Kidney glomerular epithelial cell (primary cell): ENCODE results near the gene KIF6.
"Not testable (repeated sequence)": the region's sequence is repeated elsewhere in the genome, so short reads cannot be mapped to it uniquely, and the experiment has no call there.

ENCODE experiments used
- DNase-seq: peaks from one replicate; lab custom pipeline; 2025; lab: John Stamatoyannopoulos, UW

Gene KIF6

GRCh38 chr6:39553860-39554802 is 171.1 kb downstream of the KIF6 start:
- DNase-seq = no peak

GRCh38 chr6:39553029-39553428 is 172.2 kb downstream of the KIF6 start:
- no peak for DNase-seq

GRCh38 chr6:39550191-39550590 is 175.0 kb downstream of the KIF6 start:
- no peak for DNase-seq

GRCh38 chr6:39546731-39547130 is 178.5 kb downstream of the KIF6 start:
- DNase-seq = no peak

GRCh38 chr6:39543950-39544349 is 181.3 kb downstream of the KIF6 start:
- DNase-seq = no peak

- DNase-seq = no peak
Observed at GRCh38 chr6:39543095-39543494, 182.1 kb downstream of the KIF6 start.

GRCh38 chr6:39540454-39540853 is 184.8 kb downstream of the KIF6 start:
- DNase-seq = no peak

GRCh38 chr6:39530201-39530759 is 194.9 kb downstream of the KIF6 start:
- peak; percentile 29 for DNase-seq

GRCh38 chr6:39527792-39528564 is 197.2 kb downstream of the KIF6 start:
- DNase-seq = no peak

- no peak for DNase-seq
Observed at GRCh38 chr6:39524007-39524406, 201.2 kb downstream of the KIF6 start.

- no peak for DNase-seq
Observed at GRCh38 chr6:39521958-39522357, 203.2 kb downstream of the KIF6 start.

GRCh38 chr6:39520916-39521315 is 204.3 kb downstream of the KIF6 start:
- DNase-seq = no peak

GRCh38 chr6:39520411-39520810 is 204.8 kb downstream of the KIF6 start:
- DNase-seq = no peak

- DNase-seq = no peak
Observed at GRCh38 chr6:39518221-39518620, 207.0 kb downstream of the KIF6 start.

GRCh38 chr6:39517756-39518155 is 207.5 kb downstream of the KIF6 start:
- DNase-seq = peak; percentile 52

GRCh38 chr6:39516471-39516870 is 208.7 kb downstream of the KIF6 start:
- DNase-seq = no peak

- DNase-seq = no peak
Observed at GRCh38 chr6:39515471-39515870, 209.7 kb downstream of the KIF6 start.

- no peak for DNase-seq
Observed at GRCh38 chr6:39515006-39515405, 210.2 kb downstream of the KIF6 start.

GRCh38 chr6:39509831-39510230 is 215.4 kb downstream of the KIF6 start:
- DNase-seq = not testable (repeated sequence)

- DNase-seq = no peak
Observed at GRCh38 chr6:39508515-39508914, 216.7 kb downstream of the KIF6 start.

GRCh38 chr6:39507331-39507998 is 217.7 kb downstream of the KIF6 start:
- no peak for DNase-seq

- not testable (repeated sequence) for DNase-seq
Observed at GRCh38 chr6:39502362-39502955, 222.7 kb downstream of the KIF6 start.
